Measurements from ENCODE around the gene ZNG1F.
"Not testable (repeated sequence)": the region's sequence is repeated elsewhere in the genome, so short reads cannot be mapped to it uniquely, and the experiment has no call there.

Gene ZNG1F

GRCh38 chr9:41123396-41123795 lies 65.7 kb downstream of the ZNG1F start:
- not testable (repeated sequence) for DNase-seq (ENCODE audit: low spot score)

GRCh38 chr9:41120696-41121095 lies 68.4 kb downstream of the ZNG1F start:
- not testable (repeated sequence) for DNase-seq (ENCODE audit: low spot score)

GRCh38 chr9:41119719-41120118 lies 69.4 kb downstream of the ZNG1F start:
- DNase-seq (ENCODE audit: low spot score), result not testable (repeated sequence)

- not testable (repeated sequence) for DNase-seq (ENCODE audit: low spot score)
These were observed 69.8 kb downstream of the ZNG1F start for GRCh38 chr9:41119311-41119710.

- not testable (repeated sequence) for DNase-seq (ENCODE audit: low spot score)
These were observed 75.8 kb downstream of the ZNG1F start for GRCh38 chr9:41113348-41113747.

GRCh38 chr9:41111414-41111813 lies 77.7 kb downstream of the ZNG1F start:
- not testable (repeated sequence) for DNase-seq (ENCODE audit: low spot score)

GRCh38 chr9:41110913-41111312 lies 78.2 kb downstream of the ZNG1F start:
- not testable (repeated sequence) for DNase-seq (ENCODE audit: low spot score)

GRCh38 chr9:41109253-41109652 lies 79.9 kb downstream of the ZNG1F start:
- not testable (repeated sequence) for DNase-seq (ENCODE audit: low spot score)

- DNase-seq (ENCODE audit: low spot score), result not testable (repeated sequence)
These were observed 80.3 kb downstream of the ZNG1F start for GRCh38 chr9:41108816-41109215.

- DNase-seq (ENCODE audit: low spot score), result not testable (repeated sequence)
These were observed 82.5 kb downstream of the ZNG1F start for GRCh38 chr9:41106472-41107116.

- not testable (repeated sequence) for DNase-seq (ENCODE audit: low spot score)
These were observed 83.4 kb downstream of the ZNG1F start for GRCh38 chr9:41105557-41106253.

- DNase-seq (ENCODE audit: low spot score), result not testable (repeated sequence)
These were observed 84.6 kb downstream of the ZNG1F start for GRCh38 chr9:41104542-41104941.

- not testable (repeated sequence) for DNase-seq (ENCODE audit: low spot score)
These were observed 88.6 kb downstream of the ZNG1F start for GRCh38 chr9:41100508-41100907.

GRCh38 chr9:41098759-41099158 lies 90.4 kb downstream of the ZNG1F start:
- DNase-seq (ENCODE audit: low spot score), result not testable (repeated sequence)

GRCh38 chr9:41095060-41095459 lies 94.1 kb downstream of the ZNG1F start:
- not testable (repeated sequence) for DNase-seq (ENCODE audit: low spot score)

GRCh38 chr9:41094010-41094773 lies 94.9 kb downstream of the ZNG1F start:
- not testable (repeated sequence) for DNase-seq (ENCODE audit: low spot score)

- not testable (repeated sequence) for DNase-seq (ENCODE audit: low spot score)
These were observed 98.2 kb downstream of the ZNG1F start for GRCh38 chr9:41090922-41091321.

GRCh38 chr9:41090386-41090785 lies 98.7 kb downstream of the ZNG1F start:
- not testable (repeated sequence) for DNase-seq (ENCODE audit: low spot score)

- DNase-seq (ENCODE audit: low spot score), result not testable (repeated sequence)
These were observed 100.6 kb downstream of the ZNG1F start for GRCh38 chr9:41088450-41089059.

- DNase-seq (ENCODE audit: low spot score), result not testable (repeated sequence)
These were observed 101.2 kb downstream of the ZNG1F start for GRCh38 chr9:41087929-41088328.

- DNase-seq (ENCODE audit: low spot score), result not testable (repeated sequence)
These were observed 101.8 kb downstream of the ZNG1F start for GRCh38 chr9:41087157-41087780.

- DNase-seq (ENCODE audit: low spot score), result not testable (repeated sequence)
These were observed 102.4 kb downstream of the ZNG1F start for GRCh38 chr9:41086685-41087084.
